Hepatocyte (in vitro differentiated cells): Measurements from ENCODE around the gene AP2S1.

Experiments used
- CTCF ChIP-seq: fragments of 200-600 bp; sonication (generic); IDR thresholded peaks from 2 replicates; pipeline ENCODE4 v1.5.1; 2016; ENCODE audit warnings: antibody characterized with exemption, mild to moderate bottlenecking; ENCODE audit not compliant: poor library complexity
- EZH2 ChIP-seq: fragments of 200-600 bp; sonication (generic); IDR thresholded peaks from 2 replicates; pipeline ENCODE4 v1.6.1; 2016; ENCODE audit warnings: antibody characterized with exemption, mild to moderate bottlenecking, borderline replicate concordance
- EZH2phosphoT487 ChIP-seq: fragments of 200-600 bp; sonication (generic); IDR thresholded peaks from one replicate; pipeline ENCODE4 v1.6.1; 2018; ENCODE audit warnings: antibody characterized with exemption, mild to moderate bottlenecking, low read depth, moderate library complexity; ENCODE audit not compliant: unreplicated experiment, severe bottlenecking

- TF ChIP-seq CTCF (no peak), EZH2 (no peak), EZH2phosphoT487 (no peak)
These were observed 49.7 kb upstream of the AP2S1 start for GRCh38 chr19:46900341-46900740.
